Measurements from ENCODE around the gene XYLT2.
A peak's percentile ranks its signal among the peaks of the same experiment; 100 is the strongest.

DNA sequence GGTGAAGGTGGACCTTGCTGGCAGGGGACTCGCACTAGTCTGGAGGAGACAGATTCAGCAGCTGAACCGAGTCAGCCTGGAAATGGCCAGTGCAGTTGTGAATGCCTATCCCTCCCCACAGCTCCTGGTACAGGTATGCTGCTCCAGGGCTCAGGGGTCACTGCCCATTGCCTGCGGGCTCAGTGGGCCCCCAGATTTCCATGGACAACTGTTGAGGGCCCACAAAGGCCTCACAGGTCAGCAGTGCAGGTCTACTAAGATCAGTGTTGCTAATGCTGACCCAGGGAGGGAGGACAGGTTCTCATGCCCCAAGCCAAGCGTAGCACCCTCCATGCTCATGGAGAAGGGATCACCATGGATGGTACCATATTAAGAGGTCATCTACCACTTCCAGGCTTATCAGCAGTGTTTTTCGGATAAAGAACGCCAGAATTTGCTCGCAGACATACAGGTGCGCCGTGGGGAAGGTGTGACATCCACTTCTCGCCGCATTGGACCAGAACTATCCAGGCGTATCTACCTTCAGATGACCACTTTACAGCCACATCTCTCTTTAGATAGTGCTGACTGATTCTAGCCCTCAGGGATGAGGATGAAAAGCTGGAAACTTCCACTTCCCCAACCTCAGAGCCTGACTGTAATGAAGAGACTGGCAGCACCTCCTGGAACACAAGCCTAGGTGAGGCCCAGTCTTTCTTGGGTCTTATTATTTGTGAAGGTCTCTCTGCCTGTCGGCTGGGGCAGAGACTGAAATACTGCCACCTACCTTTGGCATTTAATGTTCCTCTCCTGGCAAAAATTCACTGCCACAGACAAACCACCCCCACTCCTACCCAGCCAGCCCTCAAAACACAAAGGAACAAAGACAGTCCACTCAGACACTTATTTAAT, 34.7 kb downstream of the XYLT2 start:
- TF ChIP-seq CTCF (IDR thresholded peaks at IDR 0.05) (peak in 2 of 6 experiments; percentile 4 to 14), POLR2A (IDR thresholded peaks at IDR 0.05) (no peak)
